ENCODE data around the gene ACSL5. TPM values are rescaled to one million over a fixed set of nuclear protein-coding genes. Genes with fewer than 3 reads are reported as not detected.

ACSL5 gene
- total RNA-seq, 1 donor from 2014 or later = not detected

DNA sequence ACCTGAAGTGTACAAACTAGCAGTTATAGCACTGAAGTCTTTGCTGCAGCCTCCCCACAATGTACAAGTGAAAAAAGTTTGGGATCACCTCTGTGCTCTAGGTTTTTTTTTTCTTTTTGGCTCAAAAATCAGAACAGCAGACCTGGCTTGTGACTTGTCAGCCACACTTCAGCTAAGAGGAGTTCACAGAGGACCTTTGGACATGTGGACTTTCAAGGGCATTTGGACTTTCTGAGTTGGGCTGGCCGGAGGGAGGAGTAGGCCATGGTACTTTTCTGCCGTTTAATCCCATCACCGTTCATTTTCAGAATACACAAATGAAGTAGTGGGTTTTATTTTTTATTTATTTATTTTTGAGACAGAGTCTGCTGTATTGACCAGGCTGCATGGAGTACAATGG, 21.9 kb upstream of the ACSL5 start:
- H3K4me1 Mint-ChIP-seq = peaks cover 4% of the 10 kb centered on the region
- Histone ChIP-seq H3K36me3 (no peaks in the 10 kb centered on the region), H3K4me2 (no peak overlapping the region), H3K27ac (no peak overlapping the region), H3K27me3 (no peaks in the 10 kb centered on the region), H3K4me3 (no peak overlapping the region), H3K9ac (no peak overlapping the region), H3K79me2 (ENCODE audit: low read depth) (no peaks in the 10 kb centered on the region), H4K20me1 (ENCODE audit: low read depth) (no peaks in the 10 kb centered on the region), H2AFZ (replicated peaks) (no peak overlapping the region), H3K9me3 (ENCODE audit: low read depth) (no peaks in the 10 kb centered on the region), H3K4me1 (peaks cover 6% of the 10 kb centered on the region), H3F3A (ENCODE audit: low read depth) (no peaks in the 10 kb centered on the region)
- no peak for TF ChIP-seq EZH2 (IDR thresholded peaks at IDR 0.05)
- no peak for TF ChIP-seq EZH2phosphoT487 (IDR thresholded peaks at IDR 0.05)
- TF ChIP-seq CTCF (IDR thresholded peaks at IDR 0.05) = no peak
- H3K9me3 Mint-ChIP-seq = peaks cover 2% of the 10 kb centered on the region
- no peak for DNase-seq (ENCODE audit: low spot score)
- H3K27ac Mint-ChIP-seq = no peak overlapping the region
- H3K36me3 Mint-ChIP-seq = no peaks in the 10 kb centered on the region
- H3K4me3 Mint-ChIP-seq = no peak overlapping the region
- H3K27me3 Mint-ChIP-seq (ENCODE audit: insufficient read depth, low read depth) = peaks cover 7% of the 10 kb centered on the region

- Histone ChIP-seq H3F3A (ENCODE audit: low read depth) (no peaks in the 10 kb centered on the region), H3K27ac (no peak overlapping the region), H3K79me2 (ENCODE audit: low read depth) (no peaks in the 10 kb centered on the region), H2AFZ (replicated peaks) (no peak overlapping the region), H3K27me3 (no peaks in the 10 kb centered on the region), H3K4me3 (no peak overlapping the region), H3K4me2 (no peak overlapping the region), H3K9me3 (ENCODE audit: low read depth) (no peaks in the 10 kb centered on the region), H3K36me3 (no peaks in the 10 kb centered on the region), H4K20me1 (ENCODE audit: low read depth) (no peaks in the 10 kb centered on the region), H3K4me1 (peaks cover 6% of the 10 kb centered on the region), H3K9ac (no peak overlapping the region)
- H3K4me3 Mint-ChIP-seq = no peak overlapping the region
- peaks cover 3% of the 10 kb centered on the region for H3K27me3 Mint-ChIP-seq (ENCODE audit: insufficient read depth, low read depth)
- no peaks in the 10 kb centered on the region for H3K9me3 Mint-ChIP-seq
- peaks cover 4% of the 10 kb centered on the region for H3K4me1 Mint-ChIP-seq
- no peak for TF ChIP-seq EZH2 (IDR thresholded peaks at IDR 0.05)
- TF ChIP-seq EZH2phosphoT487 (IDR thresholded peaks at IDR 0.05) = no peak
- no peak for TF ChIP-seq CTCF (IDR thresholded peaks at IDR 0.05)
- DNase-seq (ENCODE audit: low spot score) = no peak
- no peaks in the 10 kb centered on the region for H3K36me3 Mint-ChIP-seq
- H3K27ac Mint-ChIP-seq = no peak overlapping the region
Measured at GRCh38 chr10:112353046-112353445, 20.9 kb upstream of the ACSL5 start.

- no peak overlapping the region for H3K4me3 ChIP-seq
- no peak overlapping the region for H3K27ac ChIP-seq
- no peak overlapping the region for H2AFZ ChIP-seq (replicated peaks)
- no peaks in the 10 kb centered on the region for H3K79me2 ChIP-seq (ENCODE audit: low read depth)
- no peaks in the 10 kb centered on the region for H4K20me1 ChIP-seq (ENCODE audit: low read depth)
- H3K4me1 ChIP-seq = peaks cover 6% of the 10 kb centered on the region
- Mint-ChIP-seq H3K27ac (no peak overlapping the region), H3K4me1 (peaks cover 3% of the 10 kb centered on the region), H3K4me3 (no peak overlapping the region), H3K36me3 (no peaks in the 10 kb centered on the region), H3K27me3 (ENCODE audit: insufficient read depth, low read depth) (no peaks in the 10 kb centered on the region), H3K9me3 (no peaks in the 10 kb centered on the region)
- H3K9ac ChIP-seq = no peak overlapping the region
- no peaks in the 10 kb centered on the region for H3F3A ChIP-seq (ENCODE audit: low read depth)
- H3K36me3 ChIP-seq = no peaks in the 10 kb centered on the region
- H3K27me3 ChIP-seq = no peaks in the 10 kb centered on the region
- no peak for TF ChIP-seq EZH2phosphoT487 (IDR thresholded peaks at IDR 0.05)
- TF ChIP-seq EZH2 (IDR thresholded peaks at IDR 0.05) = no peak
- no peak for TF ChIP-seq CTCF (IDR thresholded peaks at IDR 0.05)
- no peaks in the 10 kb centered on the region for H3K9me3 ChIP-seq (ENCODE audit: low read depth)
- no peak for DNase-seq (ENCODE audit: low spot score)
- no peak overlapping the region for H3K4me2 ChIP-seq
Measured at GRCh38 chr10:112356686-112357085, 17.2 kb upstream of the ACSL5 start.

Data from neural progenitor cell (in vitro differentiated cells).